HG02973 (cell line): ENCODE measurements around the gene TRPM3.

Experiments
- ATAC-seq: cut with Tn5 transposase; IDR thresholded peaks from one replicate; pipeline ENCODE4 v1.9.1; 2021; ENCODE audit warnings: moderate library complexity; ENCODE audit not compliant: unreplicated experiment

TRPM3 gene

GRCh38 chr9:70564468-70565335 is 556.7 kb downstream of the TRPM3 start:
- ATAC-seq = no peak

GRCh38 chr9:70563431-70564204 is 557.8 kb downstream of the TRPM3 start:
- peak; percentile 98 for ATAC-seq

- ATAC-seq = no peak
Measured at GRCh38 chr9:70563010-70563409, 558.4 kb downstream of the TRPM3 start.

- ATAC-seq = no peak
Measured at GRCh38 chr9:70561786-70562395, 559.5 kb downstream of the TRPM3 start.

GRCh38 chr9:70561111-70561510 is 560.3 kb downstream of the TRPM3 start:
- no peak for ATAC-seq

- ATAC-seq = no peak
Measured at GRCh38 chr9:70559102-70559501, 562.3 kb downstream of the TRPM3 start.

- peak; percentile 99 for ATAC-seq
Measured at GRCh38 chr9:70557661-70558369, 563.6 kb downstream of the TRPM3 start.

GRCh38 chr9:70556771-70557170 is 564.6 kb downstream of the TRPM3 start:
- ATAC-seq = no peak

GRCh38 chr9:70554881-70555280 is 566.5 kb downstream of the TRPM3 start:
- no peak for ATAC-seq

GRCh38 chr9:70553707-70554673 is 567.4 kb downstream of the TRPM3 start:
- ATAC-seq = no peak

GRCh38 chr9:70552561-70552960 is 568.9 kb downstream of the TRPM3 start:
- no peak for ATAC-seq

GRCh38 chr9:70551801-70552200 is 569.6 kb downstream of the TRPM3 start:
- ATAC-seq = no peak

GRCh38 chr9:70551396-70551795 is 570.0 kb downstream of the TRPM3 start:
- no peak for ATAC-seq

GRCh38 chr9:70549926-70550325 is 571.5 kb downstream of the TRPM3 start:
- ATAC-seq = no peak

GRCh38 chr9:70542311-70542931 is 579.0 kb downstream of the TRPM3 start:
- ATAC-seq = no peak

- ATAC-seq = no peak
Measured at GRCh38 chr9:70540016-70540415, 581.4 kb downstream of the TRPM3 start.

GRCh38 chr9:70539526-70539925 is 581.9 kb downstream of the TRPM3 start:
- ATAC-seq = no peak

- ATAC-seq = no peak
Measured at GRCh38 chr9:70539001-70539400, 582.4 kb downstream of the TRPM3 start.

GRCh38 chr9:70537084-70537483 is 584.3 kb downstream of the TRPM3 start:
- ATAC-seq = no peak
